HepG2 (cell line): ENCODE results near the gene RTF1. TPM values are rescaled to one million over a fixed set of nuclear protein-coding genes. Genes with fewer than 3 reads are reported as not detected.

Experiments
- ATAC-seq: fragments of 200-7000 bp; cut with Tn5 transposase; 3 replicates; pipeline ENCODE4 v1.9.1; 2020; ENCODE audit warnings: mild to moderate bottlenecking, moderate library complexity
- BruUV-seq: library from RNA; stranded (reverse); fragments of 400-500 nt; replicated peaks from 2 replicates; lab custom pipeline; 2021; lab: Mats Ljungman, UMichigan
- CTCF ChIA-PET: fragments of 300-600 bp; formaldehyde crosslinking; extraction: SDS; loops from one replicate; lab custom pipeline; 2021; ENCODE audit warnings: low total read pairs, inconsistent platforms, low intra/inter-chr PET ratio; lab: Yijun Ruan, JAX
- POLR2A ChIA-PET: fragments of 350-600 bp; sonication (Branson Sonifier 250); formaldehyde crosslinking; loops from one replicate; lab custom pipeline; 2020; ENCODE audit warnings: antibody characterized with exemption, inconsistent platforms; lab: Yijun Ruan, JAX
- DNase-seq: peaks from one replicate; pipeline ENCODE4 v3.0.0-alpha.2; 2015; ENCODE audit warnings: low spot score
- FAIRE-seq: peaks from 3 replicates; lab custom pipeline; 2011; peaks lifted over from hg19 to GRCh38; lab: Jason Lieb, UNC
- H2AFZ ChIP-seq: one replicate; pipeline ENCODE4 v1.6.1; 2011; ENCODE audit warnings: low read length, inconsistent platforms
- H3K27ac ChIP-seq: fragments of 300-600 bp; 3 replicates; pipeline ENCODE4 v1.8.0; 2011; ENCODE audit warnings: mixed run types, mild to moderate bottlenecking, mixed read lengths, low read length, inconsistent platforms; ENCODE audit not compliant: insufficient read depth; ENCODE audit errors: extremely low read length
- H3K27me3 ChIP-seq, 2 experiments: fragments of 200-600 bp in 1 of 2; 2 replicates in 1 of 2; 3 replicates in 1 of 2; pipeline versions ENCODE4 v1.6.0 to v1.8.0; 2011; ENCODE audit warnings: low read length in 2 of 2, mild to moderate bottlenecking in 2 of 2, moderate library complexity in 2 of 2, inconsistent platforms in 1 of 2; ENCODE audit not compliant: insufficient read depth in 2 of 2, control insufficient read depth in 1 of 2
- H3K36me3 ChIP-seq, 2 experiments: fragments of 200-600 bp in 1 of 2; replicated peaks in 1 of 2; 2 replicates in 1 of 2; 3 replicates in 1 of 2; pipeline versions ENCODE4 v1.5.1 to v1.8.0; 2011; ENCODE audit warnings: low read length in 2 of 2, inconsistent platforms in 1 of 2; ENCODE audit not compliant: insufficient read depth in 2 of 2, control insufficient read depth in 1 of 2
- H3K4me1 ChIP-seq: 2 replicates; pipeline ENCODE4 v1.5.1; 2012; ENCODE audit warnings: low read length, inconsistent platforms; ENCODE audit not compliant: insufficient read depth
- H3K4me2 ChIP-seq: 2 replicates; pipeline ENCODE4 v1.6.0; 2011; ENCODE audit warnings: low read depth, low read length, inconsistent platforms
- H3K4me3 ChIP-seq, 3 experiments: fragments of 200-600 bp in 1 of 3; sonication (generic), shearing (Covaris generic) in 1 of 3; replicated peaks in 1 of 3; 2 replicates each; pipeline ENCODE4 v1.5.1; 2011 to 2016; ENCODE audit warnings: low read length in 3 of 3, inconsistent platforms in 2 of 3, low read depth in 2 of 3, mild to moderate bottlenecking in 2 of 3, control low read depth in 1 of 3, mixed read lengths in 1 of 3; ENCODE audit not compliant: insufficient read depth in 1 of 3
- H3K79me2 ChIP-seq: one replicate; pipeline ENCODE4 v1.6.1; 2011; ENCODE audit warnings: low read length, inconsistent platforms; ENCODE audit not compliant: insufficient read depth
- H3K9ac ChIP-seq: 2 replicates; pipeline ENCODE4 v1.6.0; 2011; ENCODE audit warnings: mild to moderate bottlenecking, low read depth, low read length, inconsistent platforms; ENCODE audit not compliant: insufficient read depth
- H3K9me3 ChIP-seq: 2 replicates; pipeline ENCODE4 v1.5.1; 2012; ENCODE audit warnings: mild to moderate bottlenecking, low read length
- H4K20me1 ChIP-seq: 2 replicates; pipeline ENCODE4 v1.6.0; 2011; ENCODE audit warnings: inconsistent platforms, mild to moderate bottlenecking, low read length, moderate library complexity; ENCODE audit not compliant: insufficient read depth
- KLF6 ChIP-seq: IDR thresholded peaks from 2 replicates; pipeline ENCODE4 v1.8.0; 2016; ENCODE audit warnings: missing biosample characterization, missing genetic modification reagents
- MYC ChIP-seq: sonication (generic); formaldehyde crosslinking; IDR thresholded peaks from 2 replicates; pipeline ENCODE4 v1.9.0; 2021; ENCODE audit warnings: missing genetic modification reagents, borderline replicate concordance
- RFX5 ChIP-seq: IDR thresholded peaks from 2 replicates; pipeline ENCODE4 v1.6.1; 2011; ENCODE audit warnings: low read depth, low read length, improper control_type of control experiment
- SCMH1 ChIP-seq: sonication (generic); formaldehyde crosslinking; IDR thresholded peaks from 2 replicates; pipeline ENCODE4 v1.9.0; 2021; ENCODE audit warnings: missing genetic modification reagents, mild to moderate bottlenecking, borderline replicate concordance
- SMARCC2 ChIP-seq: fragments of 450-650 bp; IDR thresholded peaks from 2 replicates; pipeline ENCODE4 v1.6.1; 2017; ENCODE audit warnings: antibody characterized with exemption, mild to moderate bottlenecking
- TFAP4 ChIP-seq: sonication (generic); IDR thresholded peaks from 2 replicates; pipeline ENCODE4 v1.6.1; 2016; ENCODE audit warnings: low read depth, borderline replicate concordance
- TSC22D2 ChIP-seq: sonication (generic); formaldehyde crosslinking; IDR thresholded peaks from 2 replicates; pipeline ENCODE4 v1.5.1; 2020; ENCODE audit warnings: missing genetic modification reagents, mild to moderate bottlenecking, borderline replicate concordance
- ZNF136 ChIP-seq: sonication (generic); formaldehyde crosslinking; IDR thresholded peaks from 2 replicates; pipeline ENCODE4 v1.8.1; 2022; ENCODE audit warnings: low read depth, mild to moderate bottlenecking, moderate library complexity, missing genetic modification reagents
- ZNF34 ChIP-seq: sonication (generic); formaldehyde crosslinking; IDR thresholded peaks from 2 replicates; pipeline ENCODE4 v1.4.0; 2020; ENCODE audit warnings: mild to moderate bottlenecking, missing genetic modification reagents, borderline replicate concordance
- ZNF569 ChIP-seq: sonication (generic); formaldehyde crosslinking; IDR thresholded peaks from 2 replicates; pipeline ENCODE4 v1.5.0; 2020; ENCODE audit warnings: mild to moderate bottlenecking, missing genetic modification reagents, moderate library complexity, borderline replicate concordance
- ZNF839 ChIP-seq: sonication (generic); formaldehyde crosslinking; IDR thresholded peaks from 2 replicates; pipeline ENCODE4 v1.4.0; 2020; ENCODE audit warnings: missing genetic modification reagents, mild to moderate bottlenecking, borderline replicate concordance
- WGBS: methylation state at CpG from one replicate; pipeline ENCODE4 v1.1.6; 2017; ENCODE audit warnings: low lambda C conversion rate; 5-methylcytosine and 5-hydroxymethylcytosine counted together
- in situ Hi-C: cut with HindIII; loops from 2 replicates; pipeline ENCODE4 v1.10.0; 2017; ENCODE audit warnings: low pct_unique_long_range_greater_than_20kb; ENCODE audit not compliant: extremely low pct_ligation_motif_present
- intact Hi-C: fragments of 100-400 bp; cut with micrococcal nuclease; formaldehyde crosslinking; loops from one replicate; pipeline ENCODE4 v1.10.0; 2022; ENCODE audit not compliant: unreplicated experiment
- polyA plus RNA-seq, 8 experiments: library from polyadenylated mRNA; depleted of rRNA in 3 of 8; stranded (reverse) in 7 of 8; unstranded in 1 of 8; fragments of >200 nt; fragmentation: Illumina TruSeq in 4 of 8; extraction: Trizol in 4 of 8; gene quantifications; 2 replicates each; pipeline versions ENCODE4 v1.2.1 to v1.2.3, GENCODE V29; 2011 to 2016; ENCODE audit warnings: low read depth in 4 of 8, missing spikeins in 1 of 8, mixed read lengths in 1 of 8; ENCODE audit not compliant: insufficient read depth in 1 of 8
- total RNA-seq, 5 experiments: library from RNA; depleted of rRNA; stranded (reverse); fragments of >200 nt; fragmentation: Illumina TruSeq; extraction: Trizol; gene quantifications; 2 replicates each; pipeline ENCODE4 v1.2.3, GENCODE V29; 2016; ENCODE audit warnings: low read depth in 1 of 5
- TF ChIP-seq, protein P1 (sequence below): sonication (generic); formaldehyde crosslinking; IDR thresholded peaks from 2 replicates; pipeline ENCODE4 v1.9.0; 2022; ENCODE audit warnings: low read depth, missing genetic modification reagents
- TF ChIP-seq, protein P2 (sequence below): sonication (generic); formaldehyde crosslinking; IDR thresholded peaks from 2 replicates; pipeline ENCODE4 v1.5.1; 2020; ENCODE audit warnings: mild to moderate bottlenecking, missing genetic modification reagents, borderline replicate concordance
- TF ChIP-seq, protein P3 (sequence below): sonication (generic); formaldehyde crosslinking; IDR thresholded peaks from 2 replicates; pipeline ENCODE4 v1.8.1; 2023; ENCODE audit warnings: mild to moderate bottlenecking, moderate library complexity, missing genetic modification reagents

The RTF1 gene
- total and polyA plus RNA-seq, 2 of the 13 experiments (the other 11 are each of a cell fraction or from before 2014, with no cell fraction given) = 13.9 to 17.9 TPM

GRCh38 chr15:41423979-41424659 lies 7.2 kb downstream of the RTF1 start:
- Histone ChIP-seq H2AFZ (no peak overlapping the region), H3K9ac (no peak overlapping the region), H4K20me1 (peaks cover 4% of the 10 kb centered on the region; the same call in 1 of the 2 replicates), H3K4me2 (no peak overlapping the region), H3K4me1 (peaks cover 21% of the 10 kb centered on the region), H3K4me3 (no peak overlapping the region), H3K27me3 (no peaks in the 10 kb centered on the region), H3K36me3 (no peaks in the 10 kb centered on the region; a peak in 1 of 5 replicates), H3K9me3 (no peaks in the 10 kb centered on the region), H3K27ac (no peak overlapping the region), H3K79me2 (peaks cover 60% of the 10 kb centered on the region)
- intact Hi-C loops = no loop called here
- in situ Hi-C loops = no loop called here
- FAIRE-seq (no peak), DNase-seq (no peak), ATAC-seq (no peak)
- BruUV-seq = no TSS peak
- ChIA-PET POLR2A (no interaction called here), CTCF (no interaction called here)
- 99% methylated on average over 7 of the region's 7 CpGs for WGBS
- TF ChIP-seq SCMH1 (CRISPR knock-in tag) (no peak), RFX5 (no peak), TSC22D2 (no peak), ZNF136 (no peak), MYC (CRISPR knock-in tag) (no peak), TFAP4 (no peak), ZNF569 (CRISPR knock-in tag) (no peak), ZNF34 (no peak), SMARCC2 (no peak), ZNF839 (CRISPR knock-in tag) (no peak), KLF6 (CRISPR knock-in tag) (no peak)
- TF ChIP-seq, protein P1, sequence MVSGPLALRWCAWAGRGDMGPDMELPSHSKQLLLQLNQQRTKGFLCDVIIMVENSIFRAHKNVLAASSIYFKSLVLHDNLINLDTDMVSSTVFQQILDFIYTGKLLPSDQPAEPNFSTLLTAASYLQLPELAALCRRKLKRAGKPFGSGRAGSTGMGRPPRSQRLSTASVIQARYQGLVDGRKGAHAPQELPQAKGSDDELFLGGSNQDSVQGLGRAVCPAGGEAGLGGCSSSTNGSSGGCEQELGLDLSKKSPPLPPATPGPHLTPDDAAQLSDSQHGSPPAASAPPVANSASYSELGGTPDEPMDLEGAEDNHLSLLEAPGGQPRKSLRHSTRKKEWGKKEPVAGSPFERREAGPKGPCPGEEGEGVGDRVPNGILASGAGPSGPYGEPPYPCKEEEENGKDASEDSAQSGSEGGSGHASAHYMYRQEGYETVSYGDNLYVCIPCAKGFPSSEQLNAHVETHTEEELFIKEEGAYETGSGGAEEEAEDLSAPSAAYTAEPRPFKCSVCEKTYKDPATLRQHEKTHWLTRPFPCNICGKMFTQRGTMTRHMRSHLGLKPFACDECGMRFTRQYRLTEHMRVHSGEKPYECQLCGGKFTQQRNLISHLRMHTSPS (CRISPR knock-in tag) = no peak
- TF ChIP-seq, protein P2, sequence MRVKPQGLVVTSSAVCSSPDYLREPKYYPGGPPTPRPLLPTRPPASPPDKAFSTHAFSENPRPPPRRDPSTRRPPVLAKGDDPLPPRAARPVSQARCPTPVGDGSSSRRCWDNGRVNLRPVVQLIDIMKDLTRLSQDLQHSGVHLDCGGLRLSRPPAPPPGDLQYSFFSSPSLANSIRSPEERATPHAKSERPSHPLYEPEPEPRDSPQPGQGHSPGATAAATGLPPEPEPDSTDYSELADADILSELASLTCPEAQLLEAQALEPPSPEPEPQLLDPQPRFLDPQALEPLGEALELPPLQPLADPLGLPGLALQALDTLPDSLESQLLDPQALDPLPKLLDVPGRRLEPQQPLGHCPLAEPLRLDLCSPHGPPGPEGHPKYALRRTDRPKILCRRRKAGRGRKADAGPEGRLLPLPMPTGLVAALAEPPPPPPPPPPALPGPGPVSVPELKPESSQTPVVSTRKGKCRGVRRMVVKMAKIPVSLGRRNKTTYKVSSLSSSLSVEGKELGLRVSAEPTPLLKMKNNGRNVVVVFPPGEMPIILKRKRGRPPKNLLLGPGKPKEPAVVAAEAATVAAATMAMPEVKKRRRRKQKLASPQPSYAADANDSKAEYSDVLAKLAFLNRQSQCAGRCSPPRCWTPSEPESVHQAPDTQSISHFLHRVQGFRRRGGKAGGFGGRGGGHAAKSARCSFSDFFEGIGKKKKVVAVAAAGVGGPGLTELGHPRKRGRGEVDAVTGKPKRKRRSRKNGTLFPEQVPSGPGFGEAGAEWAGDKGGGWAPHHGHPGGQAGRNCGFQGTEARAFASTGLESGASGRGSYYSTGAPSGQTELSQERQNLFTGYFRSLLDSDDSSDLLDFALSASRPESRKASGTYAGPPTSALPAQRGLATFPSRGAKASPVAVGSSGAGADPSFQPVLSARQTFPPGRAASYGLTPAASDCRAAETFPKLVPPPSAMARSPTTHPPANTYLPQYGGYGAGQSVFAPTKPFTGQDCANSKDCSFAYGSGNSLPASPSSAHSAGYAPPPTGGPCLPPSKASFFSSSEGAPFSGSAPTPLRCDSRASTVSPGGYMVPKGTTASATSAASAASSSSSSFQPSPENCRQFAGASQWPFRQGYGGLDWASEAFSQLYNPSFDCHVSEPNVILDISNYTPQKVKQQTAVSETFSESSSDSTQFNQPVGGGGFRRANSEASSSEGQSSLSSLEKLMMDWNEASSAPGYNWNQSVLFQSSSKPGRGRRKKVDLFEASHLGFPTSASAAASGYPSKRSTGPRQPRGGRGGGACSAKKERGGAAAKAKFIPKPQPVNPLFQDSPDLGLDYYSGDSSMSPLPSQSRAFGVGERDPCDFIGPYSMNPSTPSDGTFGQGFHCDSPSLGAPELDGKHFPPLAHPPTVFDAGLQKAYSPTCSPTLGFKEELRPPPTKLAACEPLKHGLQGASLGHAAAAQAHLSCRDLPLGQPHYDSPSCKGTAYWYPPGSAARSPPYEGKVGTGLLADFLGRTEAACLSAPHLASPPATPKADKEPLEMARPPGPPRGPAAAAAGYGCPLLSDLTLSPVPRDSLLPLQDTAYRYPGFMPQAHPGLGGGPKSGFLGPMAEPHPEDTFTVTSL = no peak
- TF ChIP-seq, protein P3, sequence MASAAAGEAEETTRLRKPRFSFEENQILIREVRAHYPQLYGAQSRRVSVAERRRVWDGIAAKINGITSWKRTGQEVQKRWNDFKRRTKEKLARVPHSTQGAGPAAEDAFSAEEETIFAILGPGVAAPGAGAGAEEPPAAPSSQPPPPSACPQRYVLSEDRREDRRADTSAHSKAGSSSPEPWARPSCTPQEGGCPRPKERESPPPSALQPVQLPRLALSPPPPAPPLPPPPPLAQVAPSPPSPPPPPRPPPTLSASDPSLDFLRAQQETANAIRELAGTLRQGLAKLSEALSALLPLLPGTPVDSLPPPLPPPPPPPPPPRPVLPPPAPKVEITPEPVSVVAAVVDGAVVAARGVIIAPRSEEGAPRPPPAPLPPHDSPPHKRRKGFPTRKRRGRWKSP (CRISPR knock-in tag) = no peak
